Stimulated activated CD4-positive, alpha-beta T cell treated with anti-CD3 and anti-CD28 coated beads, Interleukin-4, amount 100 ng/mL, for 48 hours (primary cell): Measurements from ENCODE around the gene CAMKV.
"Not testable (repeated sequence)": the region's sequence is repeated elsewhere in the genome, so short reads cannot be mapped to it uniquely, and the experiment has no call there.

Experiments
- DNase-seq, 2 donors: peaks; one replicate each; pipeline ENCODE4 v3.0.0-alpha.2; 2020; ENCODE audit warnings: low read depth in 2 of 2

The CAMKV gene, protein sequence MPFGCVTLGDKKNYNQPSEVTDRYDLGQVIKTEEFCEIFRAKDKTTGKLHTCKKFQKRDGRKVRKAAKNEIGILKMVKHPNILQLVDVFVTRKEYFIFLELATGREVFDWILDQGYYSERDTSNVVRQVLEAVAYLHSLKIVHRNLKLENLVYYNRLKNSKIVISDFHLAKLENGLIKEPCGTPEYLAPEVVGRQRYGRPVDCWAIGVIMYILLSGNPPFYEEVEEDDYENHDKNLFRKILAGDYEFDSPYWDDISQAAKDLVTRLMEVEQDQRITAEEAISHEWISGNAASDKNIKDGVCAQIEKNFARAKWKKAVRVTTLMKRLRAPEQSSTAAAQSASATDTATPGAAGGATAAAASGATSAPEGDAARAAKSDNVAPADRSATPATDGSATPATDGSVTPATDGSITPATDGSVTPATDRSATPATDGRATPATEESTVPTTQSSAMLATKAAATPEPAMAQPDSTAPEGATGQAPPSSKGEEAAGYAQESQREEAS

DNA sequence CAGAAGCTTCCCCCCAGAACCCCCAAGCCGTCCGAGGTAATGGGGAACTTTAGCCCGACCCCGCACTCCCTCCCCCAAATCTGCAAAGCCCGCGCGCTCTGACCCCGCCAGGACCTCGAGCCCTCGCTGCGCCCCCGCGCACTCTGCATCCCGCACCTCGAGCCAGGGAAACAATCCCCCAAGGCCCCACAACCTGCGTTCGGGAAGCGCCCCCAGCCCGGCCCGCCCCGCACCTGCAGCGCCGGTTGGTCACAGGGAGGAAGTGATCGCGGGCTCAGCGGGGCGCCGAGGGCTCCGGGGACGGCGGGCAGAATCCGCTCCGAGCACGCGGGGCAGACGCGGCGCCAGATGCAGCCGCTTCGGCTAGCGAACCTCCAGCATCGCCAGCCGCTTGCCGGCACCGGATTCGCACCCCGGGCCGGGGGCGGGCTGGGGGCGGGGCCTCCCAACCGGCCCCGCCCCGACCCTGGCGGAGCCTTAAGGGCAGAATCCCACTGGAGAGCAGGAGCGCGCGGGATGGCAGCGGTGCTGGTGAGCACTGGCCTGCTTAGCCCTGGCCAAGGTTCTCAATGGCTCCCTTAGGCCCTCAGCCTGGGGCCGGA lies at the start of gene CAMKV:
Gene CAMKV (minus strand): TSS at position 382 of the 602 bp plus-strand sequence. CDS start 7,518 bp downstream, outside the sequence.
- DNase-seq, result peak in 1 of 2 donors; percentile 20

- DNase-seq, result not testable (repeated sequence)
These were observed 48.3 kb upstream of the CAMKV start for GRCh38 chr3:49917806-49918590.

DNA sequence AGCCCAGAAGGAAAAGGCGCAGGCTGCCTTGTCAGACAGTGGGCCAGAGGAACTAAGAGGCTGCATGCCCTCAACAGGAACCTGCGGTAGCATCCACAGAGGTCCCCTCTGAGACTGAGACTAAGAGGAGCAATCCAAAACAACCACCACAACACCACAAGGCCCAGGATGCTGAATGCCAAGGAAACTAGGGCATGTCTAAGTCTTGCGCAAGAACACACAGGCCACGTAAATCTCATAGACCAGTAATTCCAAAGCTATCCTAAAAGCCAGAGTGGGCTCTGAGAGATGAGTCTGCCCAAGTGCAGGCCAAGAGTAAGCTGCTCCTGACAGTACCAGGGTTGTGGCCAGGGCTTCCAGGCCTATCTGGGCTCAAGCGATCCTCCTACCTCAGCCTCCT lies 47.0 kb upstream of the CAMKV start:
- DNase-seq, result no peak

DNA sequence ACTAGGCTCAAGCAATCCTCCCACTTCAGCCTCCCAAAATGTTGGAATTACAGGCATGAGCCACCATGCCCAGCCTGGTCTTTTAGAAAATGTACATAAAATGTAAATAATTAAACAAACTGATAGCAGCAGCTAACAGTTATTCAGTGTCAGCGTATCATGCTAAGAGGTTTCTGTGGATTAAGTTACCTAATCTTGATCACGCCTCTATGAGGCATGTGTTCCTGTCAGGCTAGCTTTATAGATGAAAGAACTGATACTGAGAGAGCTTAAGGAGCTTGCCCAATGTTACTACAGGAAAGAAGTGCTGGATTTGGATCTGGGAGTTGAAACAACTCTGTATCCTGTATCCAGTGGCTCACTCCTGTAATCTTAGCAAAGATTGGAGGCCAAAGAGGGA lies 45.2 kb upstream of the CAMKV start:
- DNase-seq, result no peak

DNA sequence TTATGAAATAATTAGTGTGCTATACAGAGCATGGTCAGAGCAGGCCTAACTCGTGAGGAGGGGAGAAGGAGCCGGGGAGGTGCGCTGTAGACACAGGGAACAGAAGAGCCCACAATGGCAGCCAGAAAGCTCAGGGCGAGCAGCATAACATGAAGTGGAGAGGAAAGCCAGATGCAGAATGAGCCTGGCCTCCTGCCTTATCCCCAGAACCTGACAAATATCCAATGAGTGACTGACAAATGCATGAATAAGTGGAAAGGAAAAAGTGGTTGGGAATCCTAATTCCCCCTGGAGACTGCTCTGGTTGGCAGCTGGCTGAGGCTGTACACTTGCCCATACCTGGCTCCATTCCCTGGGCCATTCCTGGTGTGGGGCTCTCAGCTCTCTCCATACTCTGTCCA lies 43.2 kb upstream of the CAMKV start:
- no peak for DNase-seq

DNA sequence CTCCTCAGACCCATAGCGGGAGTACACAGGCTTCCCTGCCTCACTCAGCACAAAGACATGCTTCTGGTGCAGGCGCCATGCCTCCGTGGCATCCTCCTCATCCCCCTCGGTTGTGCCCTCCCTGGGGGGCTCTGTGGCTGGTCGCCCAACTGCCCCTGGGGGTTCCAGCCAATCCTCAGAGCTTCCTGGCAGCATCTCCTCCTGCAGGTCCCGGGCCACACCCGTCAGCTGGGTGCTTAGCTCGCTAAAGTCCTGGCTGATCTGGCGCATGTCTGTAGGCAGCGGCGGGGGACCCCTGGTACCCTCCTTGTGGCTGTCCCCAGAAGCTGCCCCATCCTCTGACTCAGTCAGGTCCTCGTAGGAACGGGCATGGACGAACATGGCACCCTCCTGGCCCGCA lies 41.9 kb upstream of the CAMKV start:
- DNase-seq, result no peak

DNA sequence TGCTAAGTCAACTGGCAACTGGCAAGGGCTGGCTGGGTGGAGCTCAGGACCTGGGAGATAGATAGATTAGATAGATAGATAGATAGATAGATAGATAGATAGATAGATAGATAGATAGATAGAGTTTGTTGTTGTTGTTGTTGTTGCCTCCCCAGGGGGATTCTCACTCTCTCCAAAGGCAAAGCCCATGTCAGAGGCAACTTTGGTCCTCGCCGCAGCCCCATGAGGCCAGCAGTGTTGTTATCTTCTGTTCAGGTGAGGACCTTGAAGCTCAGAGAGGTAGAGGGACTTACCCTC lies 41.4 kb upstream of the CAMKV start:
- no peak for DNase-seq

- no peak for DNase-seq
These were observed 40.9 kb upstream of the CAMKV start for GRCh38 chr3:49910409-49911123.

DNA sequence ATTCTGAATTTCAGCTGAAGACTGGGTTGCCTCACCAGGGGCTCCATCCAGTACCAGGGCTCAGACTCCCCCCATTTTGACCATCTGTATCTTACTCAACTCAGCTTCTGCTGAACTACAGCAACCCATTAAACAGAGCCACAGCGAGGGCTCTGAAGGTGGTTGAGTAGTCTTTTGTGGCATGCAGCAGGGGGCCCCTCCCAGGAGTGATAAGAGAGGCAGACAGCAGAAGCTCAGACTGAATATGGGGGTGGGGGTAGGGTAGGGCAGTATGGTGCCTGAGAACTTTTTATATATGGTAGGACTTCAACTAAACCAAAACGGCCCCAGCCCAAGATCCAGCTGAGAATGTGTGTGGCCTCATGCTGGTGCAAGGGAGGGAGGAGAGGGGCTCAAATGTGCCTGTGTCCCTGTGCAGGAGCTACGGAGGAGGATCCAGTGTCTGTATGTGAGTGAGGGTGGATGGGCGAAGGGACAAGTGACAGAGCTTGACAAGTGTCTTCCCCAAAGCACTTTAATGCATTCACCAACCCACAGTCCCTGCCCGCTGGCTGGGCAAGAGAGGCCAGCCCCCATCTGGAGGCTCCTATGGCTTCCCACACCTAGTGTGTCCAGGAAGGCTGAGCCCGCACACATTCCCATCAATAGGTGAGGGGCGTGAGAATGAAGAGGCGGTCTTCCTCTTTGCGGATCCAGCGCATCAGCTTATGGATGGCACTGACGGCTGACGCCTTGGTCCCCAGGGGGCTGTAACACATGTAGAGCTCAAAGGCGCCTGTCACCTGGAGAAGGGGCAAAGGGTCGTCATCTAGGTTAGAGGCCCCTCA lies 38.9 kb upstream of the CAMKV start:
- DNase-seq, result no peak

GRCh38 chr3:49906073-49906743 lies 36.5 kb upstream of the CAMKV start:
- peak; percentile 35 for DNase-seq

DNA sequence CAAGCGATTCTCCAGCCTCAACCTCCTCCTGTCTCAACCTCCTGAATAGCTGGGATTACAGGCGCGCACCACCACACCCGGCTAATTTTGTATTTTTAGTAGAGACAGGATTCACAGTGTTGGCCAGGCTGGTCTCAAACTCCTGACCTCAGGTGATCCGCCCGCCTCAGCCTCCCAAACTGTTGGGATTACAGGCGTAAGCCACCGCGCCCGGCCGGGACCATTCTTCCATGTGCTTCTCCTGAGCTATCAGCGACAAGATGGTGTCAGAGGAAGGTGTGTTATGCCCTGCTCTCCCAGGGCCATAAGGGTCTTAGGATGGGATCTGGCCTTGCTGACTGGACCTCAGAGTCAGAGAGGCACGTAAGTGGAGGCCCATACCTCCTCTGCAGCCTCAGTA lies 34.7 kb upstream of the CAMKV start:
- not testable (repeated sequence) for DNase-seq

- DNase-seq, result peak; percentile 85
These were observed 34.0 kb upstream of the CAMKV start, which contains the start of gene MST1R for GRCh38 chr3:49903451-49904424. Gene MST1R (minus strand): TSS chr3:49903873. CDS start chr3:49903609, 264 bp downstream.

DNA sequence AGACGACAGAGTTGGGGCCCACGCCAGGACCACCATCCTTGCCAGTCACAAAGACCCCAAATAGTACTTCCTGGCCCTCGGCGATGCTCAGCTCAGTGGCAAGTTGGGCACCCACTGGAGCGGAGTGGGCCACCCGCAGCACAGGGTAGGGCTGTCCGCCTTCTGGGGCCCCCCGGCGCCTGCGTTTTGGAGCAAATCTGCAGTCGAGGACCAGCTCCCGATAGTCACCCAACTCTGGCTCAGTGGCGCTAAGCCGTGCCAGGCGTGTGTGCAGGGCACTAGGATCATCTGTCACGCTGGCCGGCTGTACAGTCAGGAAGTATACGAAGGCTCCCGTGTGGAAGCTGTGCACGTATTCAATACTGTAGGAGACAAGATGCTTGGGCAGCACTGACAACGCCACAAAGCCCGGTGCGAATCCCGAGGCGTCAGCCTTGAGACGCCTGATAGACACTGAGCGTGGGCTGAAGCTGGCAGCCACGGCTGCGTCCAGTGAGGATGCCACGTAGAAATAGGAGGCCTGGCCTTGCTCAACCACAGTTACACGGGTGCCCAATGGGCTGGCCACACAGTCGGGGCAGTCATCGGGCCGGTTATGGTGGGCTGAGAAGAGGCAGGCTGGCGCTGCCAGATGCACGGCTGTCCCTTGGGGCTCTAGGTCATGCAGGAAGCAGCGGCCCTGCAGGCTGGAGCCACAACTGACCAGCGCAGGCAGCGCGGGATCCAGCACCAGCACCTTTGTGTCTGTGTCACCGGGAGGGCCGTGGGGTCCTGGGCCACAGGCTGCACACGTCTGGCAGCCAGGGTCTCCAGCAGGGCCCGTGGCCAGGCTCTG lies 33.0 kb upstream of the CAMKV start:
- DNase-seq, result no peak

DNA sequence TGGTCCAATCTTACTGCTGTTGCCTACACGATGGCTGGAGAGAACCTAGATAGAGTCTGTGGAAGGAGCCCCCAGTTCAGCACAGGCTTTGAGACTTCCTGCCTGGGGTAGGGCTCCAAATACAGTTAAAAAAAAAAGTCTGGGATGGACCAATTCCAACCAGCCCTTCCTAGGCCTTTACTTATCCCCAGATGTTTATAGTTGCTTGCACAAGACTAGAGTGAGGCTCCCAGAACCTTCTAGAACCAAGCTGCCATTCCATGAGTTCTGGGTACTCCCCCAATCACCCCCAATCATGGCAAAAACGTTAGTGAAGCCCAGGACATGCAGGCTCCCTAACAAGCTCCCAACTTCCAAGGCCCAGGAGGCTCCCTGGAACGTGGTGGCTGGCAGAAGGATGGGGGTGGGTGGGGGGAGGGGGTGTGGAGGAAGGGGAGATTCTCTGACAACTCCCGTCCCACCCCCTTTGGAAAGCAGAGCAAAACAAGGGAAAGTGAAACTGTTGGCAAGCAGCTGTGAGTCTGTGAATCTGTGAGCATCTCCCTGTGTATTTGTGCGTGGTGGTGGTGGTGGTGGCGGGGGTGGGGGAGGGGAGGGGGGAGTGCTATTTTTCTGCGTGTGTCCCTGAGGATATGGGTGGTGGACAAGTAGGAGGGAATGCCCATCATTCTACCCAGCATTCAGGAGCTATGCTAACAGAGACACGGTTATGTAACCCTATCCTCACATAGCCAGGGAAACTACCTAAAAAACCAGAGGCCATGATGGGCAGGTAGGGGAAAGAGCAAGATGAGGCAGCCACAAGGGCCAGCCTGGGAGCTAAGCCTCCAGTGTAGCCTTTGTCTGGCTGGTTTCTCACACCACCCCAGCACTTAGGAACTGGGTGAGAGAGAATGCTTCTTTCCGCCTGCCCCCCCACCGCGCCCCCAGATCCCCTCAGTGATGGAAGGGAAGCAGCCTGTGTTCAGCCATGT lies 31.9 kb upstream of the CAMKV start:
- DNase-seq, result no peak

DNA sequence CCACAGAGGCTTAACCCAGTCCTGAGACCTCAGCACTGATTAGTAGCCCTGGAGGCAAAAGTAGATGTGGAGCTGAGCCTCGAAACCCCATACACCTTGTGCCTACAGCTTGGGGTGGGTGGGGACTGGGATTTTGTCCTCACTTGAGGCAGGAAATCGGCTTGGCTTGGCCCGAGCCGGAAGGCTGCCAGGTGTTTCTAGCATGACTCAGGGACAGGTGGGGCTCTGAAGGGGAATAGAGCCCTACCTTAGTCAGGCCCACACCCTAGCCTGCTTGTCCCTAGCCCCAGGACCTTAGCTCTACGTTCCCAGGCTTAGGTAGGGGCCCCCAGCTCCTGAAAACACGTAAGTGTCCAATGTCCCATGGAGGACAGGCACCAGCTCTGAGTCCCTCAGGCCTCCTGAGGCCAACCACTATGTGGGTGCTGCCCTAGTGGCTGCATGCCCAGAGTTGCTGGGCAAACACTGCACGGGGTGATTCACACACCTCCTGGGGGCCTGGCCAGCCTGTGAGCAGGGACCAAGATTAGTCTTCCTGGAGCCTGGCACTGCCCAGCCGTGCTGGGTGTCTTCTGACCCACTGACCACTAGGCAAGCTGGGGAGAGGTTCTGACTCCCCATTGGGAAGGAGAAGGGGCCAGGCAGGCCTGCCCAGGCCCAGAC lies 30.9 kb upstream of the CAMKV start:
- DNase-seq, result no peak

DNA sequence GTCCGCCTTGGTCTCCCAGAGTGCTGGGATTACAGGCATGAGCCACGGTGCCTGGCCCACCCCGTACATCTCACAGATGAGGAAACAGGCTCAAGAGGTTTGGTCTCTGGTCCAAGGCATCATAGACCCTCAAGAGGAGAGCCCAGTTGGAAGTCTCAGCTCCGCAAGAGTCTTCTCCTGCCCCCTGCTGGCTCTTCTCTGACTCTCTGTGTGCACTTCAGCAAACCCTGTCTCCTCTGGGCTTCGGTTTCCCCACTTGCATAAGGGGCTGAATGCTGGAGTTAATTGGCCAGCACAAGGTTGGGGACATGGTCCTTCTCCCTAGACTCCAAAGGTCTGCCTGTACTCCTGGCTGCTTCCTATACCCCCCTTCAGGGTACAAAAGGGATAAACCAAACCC lies 30.1 kb upstream of the CAMKV start:
- no peak for DNase-seq

GRCh38 chr3:49898991-49899390 lies 29.3 kb upstream of the CAMKV start:
- DNase-seq, result no peak
